PFSK-1 (cell line): ENCODE data around the gene SCN5A.

Experiments used
- POLR2AphosphoS5 ChIP-seq: IDR thresholded peaks from 2 replicates; pipeline ENCODE4 v1.6.1; 2012; ENCODE audit warnings: low read depth, mild to moderate bottlenecking, control low read depth, low read length, moderate library complexity
- TAF1 ChIP-seq: IDR thresholded peaks from 2 replicates; pipeline ENCODE4 v1.6.1; 2012; ENCODE audit warnings: low read length, control low read depth, borderline replicate concordance; ENCODE audit not compliant: insufficient read depth

DNA sequence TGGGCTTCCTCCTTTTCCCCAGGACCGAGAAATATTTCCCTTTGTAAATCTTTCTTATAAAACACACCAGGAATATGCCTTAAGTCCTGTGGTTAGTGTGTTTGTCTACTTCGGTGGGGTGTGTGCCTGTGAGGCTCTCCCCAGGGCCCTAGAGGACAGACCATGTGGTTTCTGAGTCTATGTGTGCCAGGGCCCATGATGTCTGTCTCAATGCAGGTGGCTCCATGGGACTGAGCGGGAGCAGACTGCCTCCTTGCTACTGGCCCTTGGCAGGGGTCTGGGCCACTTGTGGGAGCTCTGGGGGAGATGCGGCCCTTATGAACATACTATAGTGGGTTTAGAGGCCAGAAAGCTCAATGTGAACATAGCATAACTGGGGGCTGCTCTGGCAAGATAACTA, 37.6 kb downstream of the SCN5A start:
- TF ChIP-seq TAF1 (no peak), POLR2AphosphoS5 (no peak)
